Activated effector memory CD4-positive, alpha-beta T cell treated with anti-CD3 and anti-CD28 coated beads, Interleukin-2, amount 50 U/mL, for 16 hours (primary cell): ENCODE results near the gene RPL32.
"Not testable (repeated sequence)": the region's sequence is repeated elsewhere in the genome, so short reads cannot be mapped to it uniquely, and the experiment has no call there.

ENCODE experiments used
- DNase-seq: peaks from one replicate; pipeline ENCODE4 v3.0.0-alpha.2; 2020

The RPL32 gene

GRCh38 chr3:12841149-12841969 lies at the start of gene RPL32:
Gene RPL32 (minus strand): TSS chr3:12841565. CDS start chr3:12840237, 1,328 bp downstream.
- peak; percentile 94 for DNase-seq

- no peak for DNase-seq
Measured at GRCh38 chr3:12890610-12891390, 49.4 kb upstream of the RPL32 start.

- DNase-seq: no peak
Measured at GRCh38 chr3:12886736-12887135, 45.4 kb upstream of the RPL32 start.

- DNase-seq: no peak
Measured at GRCh38 chr3:12886106-12886679, 44.8 kb upstream of the RPL32 start.

GRCh38 chr3:12885583-12885930 lies 44.2 kb upstream of the RPL32 start:
- no peak for DNase-seq

GRCh38 chr3:12884790-12885582 lies 43.6 kb upstream of the RPL32 start:
- DNase-seq: no peak

GRCh38 chr3:12884186-12884680 lies 42.9 kb upstream of the RPL32 start:
- DNase-seq: no peak

- no peak for DNase-seq
Measured at GRCh38 chr3:12882336-12883310, 41.3 kb upstream of the RPL32 start.

GRCh38 chr3:12881858-12882257 lies 40.5 kb upstream of the RPL32 start:
- not testable (repeated sequence) for DNase-seq

- DNase-seq: no peak
Measured at GRCh38 chr3:12879191-12879815, 37.9 kb upstream of the RPL32 start.

GRCh38 chr3:12878758-12879157 lies 37.4 kb upstream of the RPL32 start:
- not testable (repeated sequence) for DNase-seq

GRCh38 chr3:12878141-12878574 lies 36.8 kb upstream of the RPL32 start:
- no peak for DNase-seq

- DNase-seq: no peak
Measured at GRCh38 chr3:12877040-12877439, 35.7 kb upstream of the RPL32 start.

GRCh38 chr3:12875857-12876836 lies 34.8 kb upstream of the RPL32 start:
- no peak for DNase-seq

GRCh38 chr3:12871404-12871983 lies 30.1 kb upstream of the RPL32 start:
- DNase-seq: no peak

- no peak for DNase-seq
Measured at GRCh38 chr3:12870942-12871341, 29.6 kb upstream of the RPL32 start.

GRCh38 chr3:12869035-12869621 lies 27.8 kb upstream of the RPL32 start:
- DNase-seq: peak; percentile 75
